Kidney (tissue), 14 donors: ENCODE data around the gene TRDMT1. TPM values are rescaled to one million over a fixed set of nuclear protein-coding genes. Genes with fewer than 3 reads are reported as not detected.

Source experiments
- DNase-seq, 5 donors: peaks; one replicate each; pipeline ENCODE4 v3.0.0-alpha.2; 2013 to 2020
- FAIRE-seq: peaks from 2 replicates; lab custom pipeline; 2012; peaks lifted over from hg19 to GRCh38; lab: Jason Lieb, UNC
- H3K27ac ChIP-seq, 2 donors: one replicate each; pipeline ENCODE4 v1.7.0; 2013; ENCODE audit warnings: low read depth in 2 of 2, low read length in 2 of 2, inconsistent platforms in 1 of 2
- H3K27me3 ChIP-seq: one replicate; pipeline ENCODE4 v1.7.1; 2013; ENCODE audit warnings: low read length, inconsistent platforms; ENCODE audit not compliant: control insufficient read depth, insufficient read depth
- H3K36me3 ChIP-seq, 3 donors: one replicate each; pipeline versions ENCODE4 v1.7.0 to v1.7.1; 2013; ENCODE audit warnings: low read length in 3 of 3, control low read depth in 1 of 3, inconsistent platforms in 1 of 3; ENCODE audit not compliant: insufficient read depth in 3 of 3, control insufficient read depth in 2 of 3
- H3K4me1 ChIP-seq, 3 donors: one replicate each; pipeline versions ENCODE4 v1.7.0 to v1.7.1; 2013; ENCODE audit warnings: low read length in 3 of 3, inconsistent platforms in 1 of 3, low read depth in 1 of 3; ENCODE audit not compliant: control insufficient read depth in 2 of 3, insufficient read depth in 2 of 3
- H3K4me3 ChIP-seq, 3 donors: one replicate each; pipeline versions ENCODE4 v1.7.0 to v1.8.1; 2013; ENCODE audit warnings: low read length in 3 of 3, control low read depth in 1 of 3, inconsistent platforms in 1 of 3
- H3K9ac ChIP-seq, 3 donors: one replicate each; pipeline versions ENCODE4 v1.7.0 to v1.7.1; 2013; ENCODE audit warnings: low read length in 3 of 3, control low read depth in 1 of 3, inconsistent platforms in 1 of 3
- H3K9me3 ChIP-seq, 3 donors: one replicate each; pipeline versions ENCODE4 v1.7.0 to v1.7.1; 2013; ENCODE audit warnings: low read length in 3 of 3, control low read depth in 1 of 3, inconsistent platforms in 1 of 3; ENCODE audit not compliant: control insufficient read depth in 2 of 3, insufficient read depth in 1 of 3
- intact Hi-C: fragments of 100-400 bp; cut with DNase I; formaldehyde crosslinking; loops from one replicate; pipeline ENCODE4 v1.11.1; 2022
- polyA plus RNA-seq: library from polyadenylated mRNA; stranded (reverse); fragments of 350-450 nt; fragmentation: Illumina TruSeq; extraction: RNeasy Lipid Tissue Mini Kit (QIAGEN cat#74804); gene quantifications from one replicate; pipeline ENCODE4 v1.2.3, GENCODE V29; 2014; ENCODE audit warnings: low read depth, low replicate concordance; ENCODE audit not compliant: insufficient read depth
- total RNA-seq: library from RNA; stranded (reverse); fragmentation: NEBNext Ultra II Directional; extraction: Animal tissue kit (Norgen Biotek cat#: 25700); gene quantifications from one replicate; pipeline ENCODE4 v1.2.1, GENCODE V29; 2021
- TF ChIP-seq, protein P1 (sequence below): IDR thresholded peaks from 3 replicates; pipeline ENCODE4 v1.5.1; 2012; ENCODE audit warnings: mild to moderate bottlenecking, moderate library complexity, borderline replicate concordance; ENCODE audit not compliant: insufficient read depth; ENCODE audit errors: extremely low read depth
- donor health status: control.
- donor health status: control.
- donor health status: control.
- donor health status: control.
- donor health status: control.
- donor health status: DM: yes; HTN: yes; CAD: no.
- donor health status: Normal renal cell carcinoma (clear cell type).

Gene TRDMT1
- total and polyA plus RNA-seq, 2 donors from 2014 or later: 2.0 to 11.0 TPM

DNA sequence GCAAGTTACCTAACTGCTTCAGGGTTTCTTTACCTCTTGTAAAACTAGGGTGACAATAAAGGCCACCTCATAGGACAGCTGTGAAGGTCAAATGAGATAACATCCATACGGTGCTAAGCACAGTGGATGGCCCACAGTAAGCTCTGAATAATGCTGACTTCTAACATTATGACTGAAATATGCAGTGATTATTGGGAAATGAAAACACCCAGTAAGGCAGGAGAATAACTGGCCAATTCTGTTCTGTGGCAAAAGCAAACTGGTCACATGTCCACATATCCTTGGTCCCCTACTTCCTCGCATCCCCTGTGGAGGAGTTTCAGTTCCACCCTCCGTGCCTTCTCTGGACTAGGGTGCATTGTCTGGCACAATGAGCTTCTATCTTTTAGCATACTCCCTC lies 73.2 kb downstream of the TRDMT1 start:
- intact Hi-C loops: no loop called here
- H3K9ac ChIP-seq: peak overlapping the region in 2 of 3 donors; percentile 17 to 80
- peaks cover 0 to 7% (median 0%) of the 10 kb centered on the region in 3 donors for H3K4me1 ChIP-seq
- H3K9me3 ChIP-seq: no peaks in the 10 kb centered on the region
- H3K27me3 ChIP-seq: no peaks in the 10 kb centered on the region
- peak overlapping the region; percentile 35 to 77 (median 62) for H3K4me3 ChIP-seq
- DNase-seq (no peak), FAIRE-seq (no peak)
- TF ChIP-seq, protein P1, sequence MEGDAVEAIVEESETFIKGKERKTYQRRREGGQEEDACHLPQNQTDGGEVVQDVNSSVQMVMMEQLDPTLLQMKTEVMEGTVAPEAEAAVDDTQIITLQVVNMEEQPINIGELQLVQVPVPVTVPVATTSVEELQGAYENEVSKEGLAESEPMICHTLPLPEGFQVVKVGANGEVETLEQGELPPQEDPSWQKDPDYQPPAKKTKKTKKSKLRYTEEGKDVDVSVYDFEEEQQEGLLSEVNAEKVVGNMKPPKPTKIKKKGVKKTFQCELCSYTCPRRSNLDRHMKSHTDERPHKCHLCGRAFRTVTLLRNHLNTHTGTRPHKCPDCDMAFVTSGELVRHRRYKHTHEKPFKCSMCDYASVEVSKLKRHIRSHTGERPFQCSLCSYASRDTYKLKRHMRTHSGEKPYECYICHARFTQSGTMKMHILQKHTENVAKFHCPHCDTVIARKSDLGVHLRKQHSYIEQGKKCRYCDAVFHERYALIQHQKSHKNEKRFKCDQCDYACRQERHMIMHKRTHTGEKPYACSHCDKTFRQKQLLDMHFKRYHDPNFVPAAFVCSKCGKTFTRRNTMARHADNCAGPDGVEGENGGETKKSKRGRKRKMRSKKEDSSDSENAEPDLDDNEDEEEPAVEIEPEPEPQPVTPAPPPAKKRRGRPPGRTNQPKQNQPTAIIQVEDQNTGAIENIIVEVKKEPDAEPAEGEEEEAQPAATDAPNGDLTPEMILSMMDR: no peak
- H3K27ac ChIP-seq: peak overlapping the region in 1 of 2 donors; percentile 83
- H3K36me3 ChIP-seq: peaks cover 0 to 12% (median 2%) of the 10 kb centered on the region in 3 donors

DNA sequence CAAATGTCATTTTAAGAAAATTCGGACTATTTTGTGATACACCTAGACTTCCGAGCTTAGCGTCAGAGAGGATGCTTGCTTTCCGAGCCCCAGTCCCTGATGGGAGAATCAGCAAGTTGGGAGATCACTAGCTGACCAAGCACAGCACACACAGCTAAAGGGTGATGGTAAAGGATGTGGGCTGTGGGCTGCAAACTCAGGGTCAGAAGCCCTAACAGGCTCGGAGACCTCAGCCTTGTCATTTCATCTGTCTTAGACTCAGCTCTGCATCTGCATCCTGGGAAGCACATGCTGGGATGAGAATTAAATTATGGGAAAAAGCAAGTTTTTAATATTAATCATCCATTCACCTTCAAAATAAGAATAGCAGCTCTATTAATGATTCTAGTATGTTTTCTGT lies 75.1 kb downstream of the TRDMT1 start:
- TF ChIP-seq, protein P1: no peak
- Histone ChIP-seq H3K36me3 (peaks cover 0 to 17% (median 2%) of the 10 kb centered on the region in 3 donors), H3K4me1 (no peaks in the 10 kb centered on the region), H3K9me3 (no peaks in the 10 kb centered on the region), H3K27me3 (no peaks in the 10 kb centered on the region), H3K9ac (peak overlapping the region in 1 of 3 donors; percentile 80), H3K4me3 (peak overlapping the region in 2 of 3 donors; percentile 31 to 77), H3K27ac (peak overlapping the region; percentile 8 to 66)
- no peak for FAIRE-seq
- intact Hi-C loops: no loop called here
- DNase-seq: no peak

- Histone ChIP-seq H3K9me3 (no peaks in the 10 kb centered on the region), H3K27ac (peak overlapping the region; percentile 33 to 66), H3K9ac (peak overlapping the region in 1 of 3 donors; percentile 80), H3K4me3 (peak overlapping the region in 2 of 3 donors; percentile 6 to 77), H3K4me1 (no peaks in the 10 kb centered on the region), H3K36me3 (peaks cover 0 to 17% (median 2%) of the 10 kb centered on the region in 3 donors), H3K27me3 (no peaks in the 10 kb centered on the region)
- FAIRE-seq: no peak
- TF ChIP-seq, protein P1: no peak
- DNase-seq: no peak
- intact Hi-C loops: no loop called here
Observed at GRCh38 chr10:17125206-17125893, 76.1 kb downstream of the TRDMT1 start.
